ENCODE results near the gene IQSEC3.
A peak's percentile ranks its signal among the peaks of the same experiment; 100 is the strongest.
"Not testable (repeated sequence)": the region's sequence is repeated elsewhere in the genome, so short reads cannot be mapped to it uniquely, and the experiment has no call there.

Gene IQSEC3

DNA sequence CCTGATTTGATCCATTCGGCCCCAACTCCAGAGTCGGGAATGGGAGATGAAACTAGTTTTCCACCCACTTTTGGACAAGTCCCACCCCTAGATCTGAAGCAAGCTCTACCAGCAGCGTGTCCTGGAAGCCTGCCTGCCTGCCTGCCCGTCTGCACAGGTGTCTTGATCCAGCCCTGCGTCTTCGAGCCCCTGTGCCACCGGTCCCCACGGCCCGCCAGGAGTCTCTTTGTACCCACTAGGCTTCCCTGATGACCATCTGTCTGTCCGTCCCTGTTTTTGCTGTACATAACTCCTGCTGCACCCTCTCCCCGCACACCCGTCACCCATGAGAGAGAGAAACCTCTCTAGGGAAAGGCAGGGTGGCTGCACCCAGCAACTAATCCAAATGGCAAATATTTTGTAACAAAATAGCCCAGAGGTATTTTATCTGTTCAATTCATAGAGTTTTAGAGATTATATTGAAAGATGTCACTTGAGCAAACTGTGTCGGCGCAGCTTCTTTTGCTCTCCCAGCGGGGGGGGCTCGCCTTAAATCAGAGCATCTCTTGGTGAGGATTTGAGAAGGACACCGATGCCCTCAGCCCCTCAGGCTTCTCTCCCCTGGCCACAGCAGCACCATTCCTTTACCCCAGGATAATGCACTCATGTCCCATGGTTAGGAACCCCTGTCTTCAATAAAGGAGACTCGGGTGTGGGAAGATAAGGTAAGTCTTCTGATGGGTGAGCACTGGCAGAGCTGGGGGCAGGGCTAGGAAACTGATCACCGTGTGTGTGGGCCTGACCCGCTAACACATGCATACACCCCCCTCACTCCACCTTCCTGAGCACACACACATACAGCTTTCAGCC, 111.6 kb downstream of the IQSEC3 start:
- no peak for DNase-seq (ENCODE audit: low spot score)

- DNase-seq (ENCODE audit: low spot score): no peak
Measured at GRCh38 chr12:178829-179109, 112.2 kb downstream of the IQSEC3 start.

GRCh38 chr12:179131-179884, 112.7 kb downstream of the IQSEC3 start:
- DNase-seq (ENCODE audit: low spot score): no peak

- DNase-seq (ENCODE audit: low spot score): no peak
Measured at GRCh38 chr12:179885-180284, 113.3 kb downstream of the IQSEC3 start.

DNA sequence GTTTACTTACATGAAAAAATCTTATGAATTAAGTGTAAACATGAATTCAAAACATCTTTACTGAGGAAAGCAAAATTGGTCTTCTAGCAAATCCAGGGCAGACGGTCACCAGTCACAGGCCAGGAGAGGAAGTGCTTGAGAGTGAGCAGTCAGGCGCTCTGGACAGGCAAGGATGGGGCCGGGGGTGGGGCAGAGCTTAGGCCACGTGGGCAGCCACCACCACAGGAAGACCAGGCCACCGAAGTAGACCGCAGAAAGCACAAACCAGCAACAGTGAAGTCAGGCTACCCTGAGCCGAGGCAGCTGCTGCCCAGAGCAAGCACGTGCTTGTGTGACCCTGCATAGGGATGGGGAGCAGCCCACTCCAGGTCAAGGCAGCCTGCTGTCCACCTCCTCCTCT, 113.9 kb downstream of the IQSEC3 start:
- peak; percentile 91 for DNase-seq (ENCODE audit: low spot score)

DNA sequence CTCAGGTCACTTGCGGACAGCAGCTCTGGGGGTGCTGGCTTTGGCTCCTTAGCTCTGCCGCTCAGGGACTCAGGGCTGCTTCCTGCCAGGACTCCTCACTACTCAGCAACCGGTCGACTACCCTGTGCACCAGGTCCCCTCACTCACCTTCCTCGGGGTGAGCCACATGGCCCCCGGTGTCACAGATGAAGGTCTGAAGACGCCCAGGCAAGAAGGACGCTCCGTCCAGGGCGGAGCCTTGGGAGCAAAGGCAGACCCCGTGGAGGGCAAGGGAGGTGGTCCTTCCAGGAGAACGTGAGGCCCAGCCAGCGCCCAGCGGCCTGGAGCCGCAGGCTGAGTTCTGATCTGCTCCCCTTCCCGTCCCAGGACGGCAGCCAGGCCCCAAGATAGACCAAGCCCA, 115.4 kb downstream of the IQSEC3 start:
- no peak for DNase-seq (ENCODE audit: low spot score)

- DNase-seq (ENCODE audit: low spot score): peak; percentile 95
Measured at GRCh38 chr12:182381-182892, 115.9 kb downstream of the IQSEC3 start.

- no peak for DNase-seq (ENCODE audit: low spot score)
Measured at GRCh38 chr12:184811-185575, 118.4 kb downstream of the IQSEC3 start.

DNA sequence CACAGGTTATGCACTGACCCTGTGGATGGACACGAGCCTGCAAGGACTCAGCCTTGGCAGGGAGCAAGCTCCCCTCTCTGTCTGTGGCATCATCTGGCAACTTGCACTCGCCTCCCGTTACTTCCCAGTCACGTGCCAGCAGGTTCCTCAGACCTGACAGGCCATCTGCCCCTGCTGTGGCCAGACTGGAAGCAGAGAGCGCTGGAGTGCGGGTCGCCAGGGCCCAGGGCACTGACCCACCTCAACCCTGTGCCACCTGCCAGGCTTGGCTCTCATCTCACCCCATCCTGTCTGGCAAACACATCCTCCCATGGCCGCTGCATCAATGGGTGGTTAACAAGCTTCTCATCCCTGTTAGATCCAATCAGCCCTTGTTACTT, 119.0 kb downstream of the IQSEC3 start:
- no peak for DNase-seq (ENCODE audit: low spot score)

- DNase-seq (ENCODE audit: low spot score): no peak
Measured at GRCh38 chr12:186006-186625, 119.5 kb downstream of the IQSEC3 start.

GRCh38 chr12:187986-188909, 121.7 kb downstream of the IQSEC3 start:
- not testable (repeated sequence) for DNase-seq (ENCODE audit: low spot score)

DNA sequence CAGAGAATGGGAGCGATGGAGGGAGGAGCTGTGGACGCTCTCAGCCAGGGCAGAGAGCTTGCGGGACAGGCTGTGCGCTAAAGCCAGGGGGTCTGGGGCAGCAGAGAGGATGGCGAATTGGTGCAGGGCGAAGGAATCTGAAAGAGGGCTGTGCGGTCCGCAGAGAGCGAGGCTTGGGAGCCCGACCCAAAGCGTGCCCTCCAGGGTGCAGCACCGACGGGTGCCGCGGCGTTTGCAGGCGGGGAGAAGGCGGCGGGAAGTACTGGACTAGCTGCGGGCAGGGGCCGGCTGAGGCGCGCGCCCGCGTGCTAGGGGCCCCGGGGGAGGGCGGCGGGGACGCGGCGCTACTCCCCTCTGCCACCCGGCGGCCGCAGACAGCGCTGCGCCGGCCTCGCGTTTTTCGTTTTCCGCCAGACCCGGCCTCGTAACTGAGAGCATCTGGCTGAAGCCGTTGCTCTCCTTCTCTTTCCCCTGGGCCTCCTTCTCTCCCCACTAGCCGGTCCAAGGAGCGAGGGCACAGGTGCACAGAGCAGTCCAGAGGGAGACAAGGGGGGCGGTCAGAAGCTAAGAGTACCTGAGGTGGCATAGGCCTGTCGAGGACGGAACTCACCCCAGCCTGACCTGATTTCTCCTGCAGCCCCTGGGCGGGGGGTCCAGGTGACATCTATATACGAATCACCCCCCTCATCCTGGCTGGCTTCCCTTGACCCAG, 122.5 kb downstream of the IQSEC3 start:
- DNase-seq (ENCODE audit: low spot score): peak; percentile 86

- DNase-seq (ENCODE audit: low spot score): no peak
Measured at GRCh38 chr12:189622-189962, 123.0 kb downstream of the IQSEC3 start.

- DNase-seq (ENCODE audit: low spot score): no peak
Measured at GRCh38 chr12:190881-191280, 124.3 kb downstream of the IQSEC3 start.

DNA sequence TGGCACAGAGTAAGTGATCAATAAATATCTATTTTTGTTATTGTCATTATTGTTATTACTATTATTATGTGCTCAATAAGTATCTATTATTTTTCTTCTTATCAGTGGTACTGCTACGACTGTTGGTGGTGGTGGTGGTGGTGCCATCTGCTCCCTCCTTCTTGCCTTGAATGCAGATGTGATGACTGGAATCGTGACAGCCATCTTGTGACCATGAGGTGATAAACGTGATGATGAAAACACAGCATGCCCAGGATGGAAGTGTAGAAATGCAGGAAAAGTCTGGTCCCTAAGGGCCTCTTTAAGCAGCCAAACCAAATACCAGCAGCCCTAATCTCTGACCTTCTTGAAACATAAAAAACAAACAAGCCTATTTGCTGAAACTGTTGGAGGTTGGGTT, 125.0 kb downstream of the IQSEC3 start:
- DNase-seq (ENCODE audit: low spot score): no peak

DNA sequence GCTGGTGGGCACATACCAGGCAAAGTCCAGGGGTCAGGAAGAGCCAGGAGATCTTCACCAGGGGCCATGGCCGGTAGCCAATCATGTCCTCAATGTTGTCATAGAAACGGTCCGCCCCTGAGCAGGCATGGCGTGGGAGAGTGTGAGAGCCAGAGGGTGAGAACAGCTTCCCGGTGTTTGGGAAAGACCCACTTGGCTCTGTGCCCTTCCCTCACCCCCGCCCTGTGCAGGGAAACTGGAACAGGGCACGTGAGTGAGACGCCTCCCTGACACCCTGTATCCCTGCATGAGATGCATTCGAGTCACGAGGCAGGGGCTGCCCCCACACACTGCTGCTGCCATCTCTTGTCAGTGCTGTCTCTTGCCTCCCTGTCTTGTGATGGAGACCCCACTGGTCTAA, 126.7 kb downstream of the IQSEC3 start:
- DNase-seq (ENCODE audit: low spot score): no peak

DNA sequence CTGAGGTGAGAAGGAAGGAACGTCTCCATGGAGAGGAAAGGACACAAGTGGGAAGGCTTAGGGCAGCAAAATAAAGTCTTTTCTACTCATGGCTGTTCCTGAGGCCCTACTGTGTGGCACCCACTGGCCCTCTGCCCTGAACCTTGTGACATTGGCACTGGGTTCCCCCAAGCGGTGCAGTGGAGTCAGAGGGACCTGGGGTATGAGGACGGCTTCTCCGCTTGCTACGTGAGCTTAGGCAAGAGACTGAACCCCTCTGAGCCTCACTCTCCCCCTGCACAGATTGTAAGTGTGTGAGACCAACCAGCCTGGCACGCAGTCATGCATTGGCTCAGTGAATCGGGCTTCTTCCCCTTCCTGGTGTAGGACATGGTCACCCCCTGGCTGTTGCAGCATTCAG, 127.7 kb downstream of the IQSEC3 start:
- DNase-seq (ENCODE audit: low spot score): no peak

- no peak for DNase-seq (ENCODE audit: low spot score)
Measured at GRCh38 chr12:195156-195555, 128.6 kb downstream of the IQSEC3 start.

DNA sequence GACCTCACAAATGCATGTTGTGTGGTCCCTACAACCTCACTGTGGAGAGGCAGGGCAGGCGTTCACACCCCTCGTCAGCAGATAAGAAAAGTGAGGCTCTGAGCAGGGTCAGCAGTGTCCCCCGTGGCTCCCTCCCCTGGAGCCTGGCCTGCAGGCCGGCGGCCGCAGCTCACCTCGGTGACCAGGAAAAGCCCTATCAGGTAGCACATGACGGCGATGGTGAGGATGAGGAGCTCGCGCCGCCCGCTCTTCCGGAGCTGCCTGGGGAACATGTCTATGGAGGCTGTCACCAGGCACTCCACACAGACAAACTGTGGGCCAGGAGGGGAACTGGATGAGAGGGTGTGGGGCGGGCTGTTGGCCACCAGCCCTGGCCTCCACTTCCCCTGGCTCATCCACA, 129.4 kb downstream of the IQSEC3 start:
- DNase-seq (ENCODE audit: low spot score): no peak

DNA sequence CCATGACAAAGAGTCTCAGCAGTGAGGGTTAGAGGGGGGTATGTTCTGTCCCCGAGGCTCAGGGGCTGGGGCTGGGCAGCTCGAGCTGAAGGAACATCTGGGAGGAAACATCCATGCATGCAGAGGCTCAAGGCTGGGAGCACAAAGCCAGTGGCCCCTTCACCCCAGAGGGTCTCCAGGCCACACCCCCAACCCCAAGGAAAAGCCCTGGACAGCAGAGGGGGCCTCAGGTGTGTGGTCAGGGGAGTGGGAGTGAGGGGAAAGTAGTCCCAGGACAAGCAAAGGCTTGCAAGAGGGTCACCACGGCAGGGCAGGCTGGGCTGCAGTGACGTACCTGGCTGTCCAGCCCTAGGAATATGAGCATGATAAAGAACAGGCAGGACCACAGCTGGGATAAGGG, 129.9 kb downstream of the IQSEC3 start:
- no peak for DNase-seq (ENCODE audit: low spot score)

DNA sequence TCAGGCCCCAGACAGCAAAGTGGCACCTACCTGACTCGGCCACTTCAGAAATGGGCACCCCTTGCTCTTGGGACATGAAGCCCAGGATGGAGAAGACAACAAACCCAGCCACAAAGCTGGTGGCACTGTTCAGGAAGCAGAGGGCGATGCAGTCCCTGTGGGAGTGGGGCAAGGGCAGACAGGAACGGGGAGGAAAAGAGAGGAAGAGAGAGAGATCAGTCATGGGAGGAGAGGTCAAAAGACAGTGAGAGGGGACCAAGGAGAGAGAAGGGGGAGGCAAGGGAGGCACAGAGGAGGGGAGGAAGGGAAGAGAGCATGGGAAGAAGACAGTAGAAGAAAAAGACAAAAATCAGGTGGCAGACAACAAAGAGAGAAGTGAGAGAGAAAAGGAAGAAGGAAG, 130.8 kb downstream of the IQSEC3 start:
- no peak for DNase-seq (ENCODE audit: low spot score)
